H1 (cell line): Measurements from ENCODE around the gene KLHL8. TPM values are rescaled to one million over a fixed set of nuclear protein-coding genes. Genes with fewer than 3 reads are reported as not detected.

ENCODE experiments used
- CTBP2 ChIP-seq: IDR thresholded peaks from 2 replicates; pipeline ENCODE4 v1.7.0; 2011; ENCODE audit warnings: borderline replicate concordance, mild to moderate bottlenecking, moderate library complexity, mixed read lengths, low read length; ENCODE audit not compliant: insufficient read depth, insufficient read length
- E2F6 ChIP-seq: IDR thresholded peaks from 2 replicates; pipeline ENCODE4 v1.6.1; 2012; ENCODE audit warnings: inconsistent platforms
- KDM5A ChIP-seq: fragments of 200-600 bp; IDR thresholded peaks from 2 replicates; pipeline ENCODE4 v1.7.1; 2012; ENCODE audit warnings: mild to moderate bottlenecking, low read length, inconsistent platforms, mixed read lengths
- MAX ChIP-seq: IDR thresholded peaks from 2 replicates; pipeline ENCODE4 v1.6.1; 2012; ENCODE audit warnings: inconsistent platforms
- POU5F1 ChIP-seq: IDR thresholded peaks from 2 replicates; pipeline ENCODE4 v1.6.1; 2011; ENCODE audit warnings: low read depth, mild to moderate bottlenecking, low read length, moderate library complexity
- RBBP5 ChIP-seq: IDR thresholded peaks from 2 replicates; pipeline ENCODE4 v1.7.1; 2012; ENCODE audit warnings: low read depth, mild to moderate bottlenecking, inconsistent platforms, low read length, moderate library complexity, borderline replicate concordance
- polyA plus RNA-seq, 7 experiments: library from polyadenylated mRNA; depleted of rRNA in 3 of 7; stranded (reverse) in 5 of 7; unstranded in 2 of 7; fragments of >200 nt in 5 of 7; fragments of 200-250 nt in 2 of 7; gene quantifications; 1 replicate in 5 of 7; 2 replicates in 1 of 7; 4 replicates in 1 of 7; pipeline versions ENCODE4 v1.2.1 to v1.2.3, GENCODE V29; 2011 to 2013; ENCODE audit warnings: missing spikeins in 2 of 7, mixed read lengths in 2 of 7
- total RNA-seq: library from RNA; stranded (reverse); fragmentation: NEBNext Ultra II Directional; extraction: Animal tissue kit (Norgen Biotek cat#: 25700); gene quantifications from 2 replicates; pipeline ENCODE4 v1.2.1, GENCODE V29; 2021

The KLHL8 gene
- total and polyA plus RNA-seq, 2 of the 8 experiments (the other 6 are each of a cell fraction or from before 2014, with no cell fraction given): 0.94 to 8.1 TPM

GRCh38 chr4:87229979-87230378 is 9.6 kb upstream of the KLHL8 start (continued):
- TF ChIP-seq E2F6: no peak
- TF ChIP-seq KDM5A: no peak
- TF ChIP-seq CTBP2: no peak
- TF ChIP-seq MAX: no peak
- no peak for TF ChIP-seq POU5F1
- no peak for TF ChIP-seq RBBP5
- TF ChIP-seq, all 59 proteins: peak for 0
